WTC11 (cell line): Measurements from ENCODE around the gene SSR2. TPM values are rescaled to one million over a fixed set of nuclear protein-coding genes. Genes with fewer than 3 reads are reported as not detected.

ENCODE experiments used
- ATAC-seq: fragments of 200-7000 bp; cut with Tn5 transposase; 2 replicates; pipeline ENCODE4 v1.10.0; 2021; ENCODE audit warnings: mild to moderate bottlenecking, moderate library complexity
- CTCF ChIA-PET: fragments of 300-600 bp; sonication (Branson Sonifier 250); formaldehyde crosslinking; loops from one replicate; lab custom pipeline; 2021; ENCODE audit warnings: antibody characterized with exemption; lab: Charles Lee
- POLR2A ChIA-PET: fragments of 350-600 bp; sonication (Branson Sonifier 250); formaldehyde crosslinking; loops from one replicate; lab custom pipeline; 2021; ENCODE audit warnings: antibody characterized with exemption; lab: Charles Lee
- DNase-seq: peaks from one replicate; pipeline ENCODE4 v3.0.0; 2021; ENCODE audit warnings: low spot score
- H3K27ac Mint-ChIP-seq: 2 replicates; pipeline ENCODE4 v1.8.0; 2021; ENCODE audit warnings: mixed read lengths
- H3K27me3 Mint-ChIP-seq: 2 replicates; pipeline ENCODE4 v1.8.0; 2021; ENCODE audit warnings: low read depth, mild to moderate bottlenecking, moderate library complexity, mixed read lengths
- H3K36me3 Mint-ChIP-seq: 2 replicates; pipeline ENCODE4 v1.8.0; 2021; ENCODE audit warnings: mixed read lengths
- H3K4me1 Mint-ChIP-seq: 2 replicates; pipeline ENCODE4 v1.8.0; 2022; ENCODE audit warnings: mixed read lengths
- H3K4me3 Mint-ChIP-seq: 2 replicates; pipeline ENCODE4 v1.8.0; 2021; ENCODE audit warnings: mild to moderate bottlenecking, moderate library complexity, mixed read lengths
- H3K9me3 Mint-ChIP-seq: 2 replicates; pipeline ENCODE4 v1.8.0; 2021; ENCODE audit warnings: mixed read lengths
- AFF4 ChIP-seq: sonication (generic); formaldehyde crosslinking; IDR thresholded peaks from 2 replicates; pipeline ENCODE4 v1.8.1; 2023; ENCODE audit warnings: mild to moderate bottlenecking, missing genetic modification reagents, borderline replicate concordance
- ARID4B ChIP-seq: sonication (generic); formaldehyde crosslinking; IDR thresholded peaks from 2 replicates; pipeline ENCODE4 v1.8.0; 2023; ENCODE audit warnings: missing genetic modification reagents, mild to moderate bottlenecking, borderline replicate concordance
- CREB1 ChIP-seq: sonication (generic); formaldehyde crosslinking; IDR thresholded peaks from 2 replicates; pipeline ENCODE4 v1.8.0; 2023; ENCODE audit warnings: mild to moderate bottlenecking, missing genetic modification reagents
- E2F5 ChIP-seq: sonication (generic); formaldehyde crosslinking; IDR thresholded peaks from 2 replicates; pipeline ENCODE4 v1.8.1; 2022; ENCODE audit warnings: mild to moderate bottlenecking, moderate library complexity, missing genetic modification reagents
- EMX1 ChIP-seq: fragments of 250-450 bp; sonication (Bioruptor Pico); IDR thresholded peaks from 2 replicates; pipeline ENCODE4 v1.8.0; 2021; ENCODE audit warnings: mild to moderate bottlenecking
- FOXJ3 ChIP-seq: sonication (generic); formaldehyde crosslinking; IDR thresholded peaks from 2 replicates; pipeline ENCODE4 v1.9.0; 2021; ENCODE audit warnings: missing genetic modification reagents, mild to moderate bottlenecking, borderline replicate concordance
- FOXP4 ChIP-seq: sonication (generic); formaldehyde crosslinking; IDR thresholded peaks from 2 replicates; pipeline ENCODE4 v1.8.0; 2022; ENCODE audit warnings: mild to moderate bottlenecking, missing genetic modification reagents
- GABPB1 ChIP-seq: sonication (generic); formaldehyde crosslinking; IDR thresholded peaks from 2 replicates; pipeline ENCODE4 v1.8.1; 2023; ENCODE audit warnings: mild to moderate bottlenecking, missing genetic modification reagents
- JAZF1 ChIP-seq: fragments of 250-450 bp; sonication (Bioruptor Pico); IDR thresholded peaks from 2 replicates; pipeline ENCODE4 v1.9.0; 2021; ENCODE audit warnings: moderate library complexity, mild to moderate bottlenecking, inconsistent platforms
- NR3C1 ChIP-seq: sonication (generic); formaldehyde crosslinking; conservative IDR thresholded peaks from 2 replicates; pipeline ENCODE4 v1.8.1; 2023; ENCODE audit warnings: low read depth, mild to moderate bottlenecking, missing genetic modification reagents
- PRDM15 ChIP-seq: sonication (generic); formaldehyde crosslinking; IDR thresholded peaks from 2 replicates; pipeline ENCODE4 v1.8.0; 2022; ENCODE audit warnings: missing genetic modification reagents
- PRRX2 ChIP-seq: fragments of 250-450 bp; sonication (Bioruptor Pico); IDR thresholded peaks from 2 replicates; pipeline ENCODE4 v1.8.0; 2021; ENCODE audit warnings: mild to moderate bottlenecking
- RORB ChIP-seq: fragments of 250-450 bp; sonication (Bioruptor Pico); IDR thresholded peaks from 2 replicates; pipeline ENCODE4 v1.9.0; 2021; ENCODE audit warnings: mild to moderate bottlenecking
- SP1 ChIP-seq: sonication (generic); formaldehyde crosslinking; conservative IDR thresholded peaks from 2 replicates; pipeline ENCODE4 v1.8.1; 2022; ENCODE audit warnings: missing genetic modification reagents
- ZNF219 ChIP-seq: sonication (generic); formaldehyde crosslinking; IDR thresholded peaks from 2 replicates; pipeline ENCODE4 v1.8.0; 2023; ENCODE audit warnings: missing genetic modification reagents, mild to moderate bottlenecking, borderline replicate concordance
- total RNA-seq: library from RNA; stranded (reverse); gene quantifications from 3 replicates; pipeline ENCODE4 v1.2.3, GENCODE V29; 2021

SSR2 gene
- total RNA-seq, 1 experiment from 2014 or later, result 175 TPM

GRCh38 chr1:156001021-156001661 is 19.6 kb downstream of the SSR2 start:
- H3K9me3 Mint-ChIP-seq, result no peaks in the 10 kb centered on the region
- no peaks in the 10 kb centered on the region for H3K36me3 Mint-ChIP-seq
- CTCF ChIA-PET, result interaction anchor here (0.7 to 4.7 kb wide), 4 partner anchors 12 to 65 kb away, joined by 3 to 22 read pairs (median 6); partner anchors contain the start of gene UBQLN4
- no peak for ATAC-seq
- no peak overlapping the region for H3K4me3 Mint-ChIP-seq
- TF ChIP-seq NR3C1 (CRISPR knock-in tag) (no peak), CREB1 (no peak), PRRX2 (CRISPR knock-in tag) (no peak), RORB (CRISPR knock-in tag) (no peak)
- TF ChIP-seq, all 79 proteins: peak for 0
- no peak overlapping the region for H3K27ac Mint-ChIP-seq
- H3K27me3 Mint-ChIP-seq, result peaks cover 2% of the 10 kb centered on the region; the same call in 1 of the 2 replicates
- no peak for DNase-seq
- POLR2A ChIA-PET, result no interaction called here
- peaks cover 4% of the 10 kb centered on the region for H3K4me1 Mint-ChIP-seq

- Mint-ChIP-seq H3K36me3 (no peaks in the 10 kb centered on the region), H3K4me3 (no peak overlapping the region), H3K27me3 (peaks cover 2% of the 10 kb centered on the region; the same call in 1 of the 2 replicates), H3K4me1 (peaks cover 6% of the 10 kb centered on the region), H3K27ac (no peak overlapping the region), H3K9me3 (no peaks in the 10 kb centered on the region)
- POLR2A ChIA-PET, result no interaction called here
- CTCF ChIA-PET, result interaction anchor here (4.7 kb wide), 1 partner anchor 10 kb away, joined by 22 read pairs; no protein-coding TSS in a partner anchor
- no peak for DNase-seq
- no peak for TF ChIP-seq FOXJ3 (CRISPR knock-in tag)
- TF ChIP-seq ZNF219 (CRISPR knock-in tag), result no peak
- TF ChIP-seq GABPB1 (CRISPR knock-in tag), result no peak
- no peak for TF ChIP-seq FOXP4
- no peak for TF ChIP-seq SP1 (CRISPR knock-in tag)
- TF ChIP-seq EMX1 (CRISPR knock-in tag), result no peak
- TF ChIP-seq JAZF1 (CRISPR knock-in tag), result no peak
- ATAC-seq, result no peak
These were observed 20.8 kb downstream of the SSR2 start for GRCh38 chr1:155999964-156000363.

GRCh38 chr1:155996166-155996565 is 24.6 kb downstream of the SSR2 start:
- CTCF ChIA-PET, result interaction anchor here (1.2 to 2.5 kb wide), 7 partner anchors 12 to 267 kb away, joined by 3 to 8 read pairs (median 6); partner anchors contain the start of gene ARHGEF2
- peaks cover 3% of the 10 kb centered on the region; the same call in 1 of the 2 replicates for H3K4me1 Mint-ChIP-seq
- no peak for ATAC-seq
- TF ChIP-seq PRDM15 (CRISPR knock-in tag), result no peak
- no peak for TF ChIP-seq E2F5 (CRISPR knock-in tag)
- no peak for TF ChIP-seq AFF4
- no peak for TF ChIP-seq PRRX2 (CRISPR knock-in tag)
- TF ChIP-seq ARID4B (CRISPR knock-in tag), result no peak

More at GRCh38 chr1:155996166-155996565, 24.6 kb downstream of the SSR2 start:
- H3K9me3 Mint-ChIP-seq, result no peaks in the 10 kb centered on the region
- POLR2A ChIA-PET, result interaction anchor here (0.6 to 1.0 kb wide), 3 partner anchors 14 to 638 kb away, joined by 3 to 5 read pairs (median 3); no protein-coding TSS in a partner anchor
- no peak for DNase-seq
- no peaks in the 10 kb centered on the region; the same call in 1 of the 2 replicates for H3K27me3 Mint-ChIP-seq
- no peak overlapping the region for H3K27ac Mint-ChIP-seq
- no peak overlapping the region for H3K4me3 Mint-ChIP-seq
- no peaks in the 10 kb centered on the region for H3K36me3 Mint-ChIP-seq
